Endodermal cell (in vitro differentiated cells): ENCODE results near the gene PROSER1. TPM values are rescaled to one million over a fixed set of nuclear protein-coding genes. Genes with fewer than 3 reads are reported as not detected.

Experiments
- DNase-seq: peaks from one replicate; pipeline ENCODE4 v3.0.0-alpha.2; 2017
- H3K27ac ChIP-seq: 2 replicates; pipeline ENCODE4 v1.5.1; 2013; ENCODE audit warnings: mild to moderate bottlenecking, low read depth, low read length, moderate library complexity
- H3K27me3 ChIP-seq: 2 replicates; pipeline ENCODE4 v1.6.1; 2013; ENCODE audit warnings: mild to moderate bottlenecking, low read length, moderate library complexity; ENCODE audit not compliant: insufficient read depth, control insufficient read depth, poor library complexity, severe bottlenecking
- H3K36me3 ChIP-seq: 2 replicates; pipeline ENCODE4 v1.7.0; 2013; ENCODE audit warnings: mild to moderate bottlenecking, low read length, moderate library complexity; ENCODE audit not compliant: control insufficient read depth, insufficient read depth
- H3K4me1 ChIP-seq: one replicate; pipeline ENCODE4 v1.7.0; 2013; ENCODE audit warnings: low read length; ENCODE audit not compliant: control insufficient read depth, insufficient read depth
- H3K4me3 ChIP-seq: 2 replicates; pipeline ENCODE4 v1.5.1; 2013; ENCODE audit warnings: mild to moderate bottlenecking, low read length, moderate library complexity
- H3K9ac ChIP-seq: 2 replicates; pipeline ENCODE4 v1.6.1; 2013; ENCODE audit warnings: mild to moderate bottlenecking, low read length, moderate library complexity; ENCODE audit not compliant: poor library complexity, severe bottlenecking; ENCODE audit errors: extremely low read depth
- H3K9me3 ChIP-seq: 2 replicates; pipeline ENCODE4 v1.6.1; 2013; ENCODE audit warnings: mild to moderate bottlenecking, low read length, moderate library complexity; ENCODE audit not compliant: control insufficient read depth
- H3K27ac Mint-ChIP-seq: 2 replicates; pipeline ENCODE4 v1.8.0; 2020; ENCODE audit warnings: mixed read lengths
- H3K27me3 Mint-ChIP-seq: 2 replicates; pipeline ENCODE4 v1.8.0; 2021; ENCODE audit warnings: mild to moderate bottlenecking, mixed read lengths; ENCODE audit not compliant: insufficient read depth
- H3K36me3 Mint-ChIP-seq: 2 replicates; pipeline ENCODE4 v1.8.0; 2020; ENCODE audit warnings: low read depth, mixed read lengths
- H3K4me1 Mint-ChIP-seq: 2 replicates; pipeline ENCODE4 v1.8.0; 2020; ENCODE audit warnings: mixed read lengths
- H3K4me3 Mint-ChIP-seq: 2 replicates; pipeline ENCODE4 v1.8.0; 2020; ENCODE audit warnings: mild to moderate bottlenecking, moderate library complexity, mixed read lengths
- H3K9me3 Mint-ChIP-seq: 2 replicates; pipeline ENCODE4 v1.8.0; 2020; ENCODE audit warnings: mild to moderate bottlenecking, mixed read lengths
- WGBS, 2 experiments: methylation state at CpG; one replicate each; pipeline versions ENCODE4 v1.1.5 to v1.1.7; 2013; ENCODE audit warnings: missing lambda C conversion rate in 2 of 2, mixed read lengths in 1 of 2; ENCODE audit not compliant: insufficient coverage in 1 of 2, insufficient read length in 1 of 2; 5-methylcytosine and 5-hydroxymethylcytosine counted together
- total RNA-seq, 2 donors: library from RNA; stranded (reverse); fragmentation: NEBNext Ultra II Directional in 1 of 2; extraction: Animal tissue kit (Norgen Biotek cat#: 25700) in 1 of 2; gene quantifications; 2 replicates in 1 of 2; 3 replicates in 1 of 2; pipeline ENCODE4 v1.2.1, GENCODE V29; 2021
- TF ChIP-seq, protein P1 (sequence below): fragments of 200-600 bp; sonication (generic); conservative IDR thresholded peaks from 2 replicates; pipeline ENCODE4 v1.5.0; 2021; ENCODE audit warnings: antibody characterized with exemption, mild to moderate bottlenecking

Gene PROSER1
- total RNA-seq, 2 donors from 2014 or later: 54.0 to 62.1 TPM

DNA sequence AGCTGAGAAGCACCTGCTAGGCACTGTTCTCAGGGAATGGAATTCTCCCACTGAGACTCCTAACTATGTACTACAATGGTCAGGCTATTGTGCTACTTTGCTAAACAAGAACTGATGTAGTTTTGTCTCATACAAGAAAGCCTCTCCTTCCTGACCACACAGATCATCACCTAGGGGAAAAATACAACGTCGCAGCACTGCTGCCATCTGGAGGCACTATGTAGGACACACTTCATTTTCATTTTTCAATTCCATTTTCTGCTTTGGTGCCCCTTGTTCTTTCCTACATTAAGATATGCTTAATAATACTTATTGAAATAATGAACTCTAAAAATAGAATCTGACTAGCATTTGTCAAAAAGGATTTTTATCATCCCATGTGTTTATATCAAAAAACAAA is 21.1 kb downstream of the PROSER1 start:
- Mint-ChIP-seq H3K4me3 (no peak overlapping the region), H3K4me1 (no peaks in the 10 kb centered on the region), H3K27ac (no peak overlapping the region), H3K27me3 (no peaks in the 10 kb centered on the region), H3K9me3 (no peaks in the 10 kb centered on the region), H3K36me3 (peaks cover 49% of the 10 kb centered on the region)
- Histone ChIP-seq H3K4me3 (no peak overlapping the region), H3K27me3 (no peaks in the 10 kb centered on the region), H3K27ac (no peak overlapping the region), H3K36me3 (peaks cover 69% of the 10 kb centered on the region), H3K4me1 (no peaks in the 10 kb centered on the region), H3K9ac (no peak overlapping the region), H3K9me3 (no peaks in the 10 kb centered on the region)
- DNase-seq: peak; percentile 52
- WGBS, 2 experiments: 40 to 46% methylated on average over 2 of the region's 2 CpGs
- TF ChIP-seq, protein P1, sequence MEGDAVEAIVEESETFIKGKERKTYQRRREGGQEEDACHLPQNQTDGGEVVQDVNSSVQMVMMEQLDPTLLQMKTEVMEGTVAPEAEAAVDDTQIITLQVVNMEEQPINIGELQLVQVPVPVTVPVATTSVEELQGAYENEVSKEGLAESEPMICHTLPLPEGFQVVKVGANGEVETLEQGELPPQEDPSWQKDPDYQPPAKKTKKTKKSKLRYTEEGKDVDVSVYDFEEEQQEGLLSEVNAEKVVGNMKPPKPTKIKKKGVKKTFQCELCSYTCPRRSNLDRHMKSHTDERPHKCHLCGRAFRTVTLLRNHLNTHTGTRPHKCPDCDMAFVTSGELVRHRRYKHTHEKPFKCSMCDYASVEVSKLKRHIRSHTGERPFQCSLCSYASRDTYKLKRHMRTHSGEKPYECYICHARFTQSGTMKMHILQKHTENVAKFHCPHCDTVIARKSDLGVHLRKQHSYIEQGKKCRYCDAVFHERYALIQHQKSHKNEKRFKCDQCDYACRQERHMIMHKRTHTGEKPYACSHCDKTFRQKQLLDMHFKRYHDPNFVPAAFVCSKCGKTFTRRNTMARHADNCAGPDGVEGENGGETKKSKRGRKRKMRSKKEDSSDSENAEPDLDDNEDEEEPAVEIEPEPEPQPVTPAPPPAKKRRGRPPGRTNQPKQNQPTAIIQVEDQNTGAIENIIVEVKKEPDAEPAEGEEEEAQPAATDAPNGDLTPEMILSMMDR: peak; percentile 78

- Histone ChIP-seq H3K27me3 (no peaks in the 10 kb centered on the region), H3K9me3 (no peaks in the 10 kb centered on the region), H3K4me3 (no peak overlapping the region), H3K9ac (no peak overlapping the region), H3K4me1 (no peaks in the 10 kb centered on the region), H3K27ac (no peak overlapping the region), H3K36me3 (peaks cover 69% of the 10 kb centered on the region)
- no peaks in the 10 kb centered on the region for H3K4me1 Mint-ChIP-seq
- no peak overlapping the region for H3K4me3 Mint-ChIP-seq
- DNase-seq: no peak
- TF ChIP-seq, protein P1: no peak
- no peak overlapping the region for H3K27ac Mint-ChIP-seq
- H3K36me3 Mint-ChIP-seq: peaks cover 51% of the 10 kb centered on the region
- WGBS, 2 experiments: 83% methylated on average over 1 of the region's 1 CpG
- H3K9me3 Mint-ChIP-seq: no peaks in the 10 kb centered on the region
- no peaks in the 10 kb centered on the region for H3K27me3 Mint-ChIP-seq
These were observed 21.8 kb downstream of the PROSER1 start for GRCh38 chr13:39016087-39016486.

GRCh38 chr13:39013462-39013861 is 24.4 kb downstream of the PROSER1 start:
- no peak overlapping the region for H3K4me3 Mint-ChIP-seq
- no peak overlapping the region for H3K27ac Mint-ChIP-seq

More at GRCh38 chr13:39013462-39013861, 24.4 kb downstream of the PROSER1 start:
- Histone ChIP-seq H3K27me3 (no peaks in the 10 kb centered on the region), H3K4me3 (no peak overlapping the region), H3K9me3 (no peaks in the 10 kb centered on the region), H3K27ac (no peak overlapping the region), H3K9ac (no peak overlapping the region), H3K36me3 (peaks cover 85% of the 10 kb centered on the region), H3K4me1 (no peaks in the 10 kb centered on the region)
- 96 to 97% methylated on average over 4 to 5 of the region's 5 CpGs for WGBS, 2 experiments
- Mint-ChIP-seq H3K36me3 (peaks cover 60% of the 10 kb centered on the region), H3K4me1 (no peaks in the 10 kb centered on the region), H3K27me3 (no peaks in the 10 kb centered on the region), H3K9me3 (no peaks in the 10 kb centered on the region)
- DNase-seq: no peak
- TF ChIP-seq, protein P1: no peak
